Aorta (tissue), 5 donors: Measurements from ENCODE around the gene ACTL7A. TPM values are rescaled to one million over a fixed set of nuclear protein-coding genes. Genes with fewer than 3 reads are reported as not detected.
A peak's percentile ranks its signal among the peaks of the same experiment; 100 is the strongest.
"Not testable (repeated sequence)": the region's sequence is repeated elsewhere in the genome, so short reads cannot be mapped to it uniquely, and the experiment has no call there.

Experiments
- ATAC-seq: fragments of 200-7000 bp; cut with Tn5 transposase; one replicate; pipeline ENCODE4 v1.9.1; 2022; ENCODE audit warnings: moderate library complexity; ENCODE audit not compliant: low FRiP score
- DNase-seq, 2 donors: peaks; one replicate each; pipeline ENCODE4 v3.0.0-alpha.2; 2020
- H3K27ac ChIP-seq, 2 donors: one replicate each; pipeline ENCODE4 v1.5.1; 2013; ENCODE audit warnings: low read length in 2 of 2, mild to moderate bottlenecking in 2 of 2, moderate library complexity in 2 of 2, control low read depth in 1 of 2, inconsistent platforms in 1 of 2, low read depth in 1 of 2
- H3K27me3 ChIP-seq, 2 donors: one replicate each; pipeline ENCODE4 v1.6.1; 2013; ENCODE audit warnings: control low read depth in 1 of 2, low read length in 1 of 2, mild to moderate bottlenecking in 1 of 2, moderate library complexity in 1 of 2; ENCODE audit not compliant: insufficient read depth in 2 of 2, control insufficient read depth in 1 of 2
- H3K36me3 ChIP-seq, 2 donors: one replicate each; pipeline ENCODE4 v1.6.1; 2013; ENCODE audit warnings: control low read depth in 1 of 2, low read length in 1 of 2, mild to moderate bottlenecking in 1 of 2; ENCODE audit not compliant: insufficient read depth in 2 of 2, control insufficient read depth in 1 of 2
- H3K4me1 ChIP-seq, 2 donors: one replicate each; pipeline ENCODE4 v1.6.1; 2013; ENCODE audit warnings: low read length in 2 of 2, control low read depth in 1 of 2, mild to moderate bottlenecking in 1 of 2, moderate library complexity in 1 of 2; ENCODE audit not compliant: insufficient read depth in 2 of 2, control insufficient read depth in 1 of 2
- H3K4me3 ChIP-seq, 2 donors: one replicate each; pipeline ENCODE4 v1.5.1; 2013; ENCODE audit warnings: low read length in 2 of 2, control low read depth in 1 of 2, mild to moderate bottlenecking in 1 of 2
- H3K9me3 ChIP-seq: one replicate; pipeline ENCODE4 v1.6.1; 2013; ENCODE audit warnings: mild to moderate bottlenecking, low read length; ENCODE audit not compliant: control insufficient read depth
- whole genome bisulfite sequencing, 2 donors: extraction: QIAGEN DNeasy Blood & Tissue Kit; methylation state at CpG; one replicate each; pipeline ENCODE4 v1.1.7; 2013; 5-methylcytosine and 5-hydroxymethylcytosine counted together
- intact Hi-C, 2 donors: fragments of 100-400 bp; cut with DNase I; formaldehyde crosslinking; loops; one replicate each; pipeline versions ENCODE4 v1.14.2 to v1.15.0; 2022
- polyA plus RNA-seq, 2 donors: library from polyadenylated mRNA; stranded (reverse); fragments of 200-250 nt; gene quantifications; one replicate each; pipeline ENCODE4 v1.2.3, GENCODE V29; 2013
- total RNA-seq, 2 donors: library from RNA; stranded (reverse); fragmentation: NEBNext Ultra II Directional; extraction: Animal tissue kit (Norgen Biotek cat#: 25700); gene quantifications; one replicate each; pipeline ENCODE4 v1.2.1, GENCODE V29; 2021
- donor health status: healthy with polysubstance abuse.
- donor health status: Bipolar disorder and iron deficiency.
- donor health status: DM: no; HTN: no; CAD: no.
- donor health status: DM: no; HTN: no; CAD: no.
- donor health status: DM: yes; HTN: yes; CAD: no.

Gene ACTL7A
- total and polyA plus RNA-seq, 4 donors, result not detected

DNA sequence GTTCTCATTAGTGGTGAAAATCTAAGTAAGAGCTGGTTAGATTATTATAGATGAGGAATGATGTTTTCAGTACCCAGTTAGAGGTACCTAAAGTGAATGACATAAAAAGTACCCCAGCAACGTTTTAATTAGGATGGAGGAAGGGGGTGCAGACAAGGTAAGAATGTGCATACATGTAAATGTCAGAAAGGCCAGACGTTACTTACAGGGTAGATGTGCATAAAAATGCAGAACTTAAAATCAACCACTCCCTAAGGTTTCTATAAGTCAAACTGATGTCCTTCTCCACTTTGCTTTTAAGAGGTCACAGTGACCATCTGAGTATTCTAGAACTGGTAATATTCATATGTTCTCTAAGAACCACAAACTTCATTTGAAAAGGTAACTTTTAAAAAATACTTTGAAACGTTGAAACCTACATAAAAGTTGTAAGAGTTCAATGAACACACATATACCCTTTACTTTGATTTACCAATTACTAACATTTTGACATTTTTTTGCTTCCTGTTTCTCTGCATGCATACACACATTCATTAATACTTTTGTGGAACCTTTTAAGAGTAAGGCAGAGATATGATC, 18.8 kb downstream of the ACTL7A start:
- Histone ChIP-seq H3K9me3 (no peaks in the 10 kb centered on the region), H3K27me3 (no peaks in the 10 kb centered on the region), H3K4me1 (peaks cover 0 to 2% of the 10 kb centered on the region in 2 donors), H3K36me3 (peaks cover 8 to 10% of the 10 kb centered on the region in 2 donors), H3K27ac (no peak overlapping the region), H3K4me3 (no peak overlapping the region)
- 65 to 81% methylated on average over 3 of the region's 3 CpGs for WGBS, 2 donors
- intact Hi-C loops, result no loop called here
- ATAC-seq (no peak), DNase-seq (no peak)

DNA sequence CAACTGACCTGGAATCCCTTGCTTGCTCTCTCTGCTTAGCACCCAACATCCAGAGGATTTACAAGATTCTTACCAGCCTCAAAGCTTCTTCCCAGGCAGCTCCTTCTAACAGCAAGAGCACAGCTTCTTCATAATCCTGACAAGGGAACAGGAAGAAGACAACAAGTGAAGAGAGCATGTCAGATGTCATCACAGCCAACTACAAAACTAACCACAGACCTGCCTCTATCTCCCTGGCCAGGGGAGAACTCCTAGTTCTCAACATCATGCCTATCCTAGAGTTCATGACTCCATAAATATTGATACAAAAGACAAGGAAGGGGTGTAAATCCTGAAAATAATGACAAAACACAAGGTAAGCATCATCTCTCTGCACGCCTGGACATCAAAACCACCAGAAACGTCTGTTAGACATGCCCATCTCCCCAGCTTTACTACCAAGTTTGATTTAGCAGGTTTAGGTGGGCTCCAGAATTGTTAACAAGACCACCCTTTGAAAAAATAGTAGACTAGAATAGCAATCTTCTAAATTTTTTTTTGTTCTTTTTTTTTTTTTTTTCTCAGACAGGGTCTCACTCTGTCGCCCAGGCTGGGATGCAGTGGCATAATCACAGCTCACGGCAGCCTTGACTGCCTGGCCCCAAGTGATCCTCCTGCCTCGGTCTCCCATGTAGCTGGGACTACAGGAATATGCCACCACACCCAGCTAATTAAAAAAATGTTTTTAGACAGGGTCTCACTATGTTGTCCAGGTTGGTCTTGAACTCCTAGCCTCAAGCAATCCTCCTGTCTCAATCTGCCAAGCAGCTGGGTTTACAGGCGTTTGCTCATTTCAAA, 20.2 kb downstream of the ACTL7A start:
- no peak overlapping the region for H3K4me3 ChIP-seq
- DNase-seq (no peak), ATAC-seq (no peak)
- intact Hi-C loops, result no loop called here
- no peaks in the 10 kb centered on the region for H3K27me3 ChIP-seq
- no peaks in the 10 kb centered on the region for H3K9me3 ChIP-seq
- H3K36me3 ChIP-seq, result peaks cover 6 to 8% of the 10 kb centered on the region in 2 donors
- WGBS, 2 donors, result 94 to 95% methylated on average over 6 of the region's 6 CpGs
- H3K27ac ChIP-seq, result no peak overlapping the region
- peaks cover 0 to 2% of the 10 kb centered on the region in 2 donors for H3K4me1 ChIP-seq

DNA sequence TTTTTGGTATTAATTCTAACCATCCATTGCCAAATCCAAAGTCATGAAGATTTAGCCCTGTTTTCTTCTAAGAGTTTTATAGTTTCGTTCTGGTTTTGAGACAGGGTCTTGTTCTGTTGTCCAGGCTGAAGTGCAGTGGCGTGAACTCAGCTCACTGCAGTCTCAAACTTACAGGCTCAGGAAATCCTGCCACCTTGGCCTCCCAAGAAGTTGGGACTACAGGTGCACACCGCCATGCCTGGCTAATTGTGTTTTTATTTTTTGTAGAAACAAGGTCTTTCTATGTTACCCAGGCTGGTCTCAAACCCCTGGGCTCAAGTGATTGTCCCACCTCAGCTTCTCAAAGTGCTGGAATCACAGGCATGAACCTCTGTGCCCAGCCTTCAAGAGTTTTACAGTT, 21.0 kb downstream of the ACTL7A start:
- ATAC-seq, result no peak
- H3K27me3 ChIP-seq, result no peaks in the 10 kb centered on the region
- no peak for DNase-seq
- peaks cover 7 to 9% of the 10 kb centered on the region in 2 donors for H3K36me3 ChIP-seq
- peaks cover 0 to 2% of the 10 kb centered on the region in 2 donors for H3K4me1 ChIP-seq
- intact Hi-C loops, result no loop called here
- H3K9me3 ChIP-seq, result no peaks in the 10 kb centered on the region
- WGBS, 2 donors, result 97 to 99% methylated on average over 3 of the region's 3 CpGs
- no peak overlapping the region for H3K27ac ChIP-seq
- H3K4me3 ChIP-seq, result no peak overlapping the region

DNA sequence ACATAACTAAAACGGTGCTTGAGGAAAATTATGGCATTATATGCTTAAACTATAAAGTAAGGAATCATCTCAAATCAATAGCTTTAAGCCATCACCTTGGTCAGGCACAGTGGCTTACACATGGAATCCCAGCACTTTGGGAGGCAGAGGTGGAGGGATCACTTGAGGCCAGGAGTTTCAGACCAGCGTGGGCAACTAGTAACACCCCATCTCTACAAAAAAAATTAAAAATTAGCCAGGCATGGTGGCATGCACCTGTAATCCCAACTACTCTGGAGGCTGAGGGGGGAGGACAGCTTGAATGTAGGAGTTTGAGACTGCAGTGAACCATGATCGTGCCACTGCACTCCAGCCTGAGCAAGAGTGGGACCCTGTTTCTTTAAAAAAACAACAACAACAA, 22.6 kb downstream of the ACTL7A start:
- Histone ChIP-seq H3K27me3 (no peaks in the 10 kb centered on the region), H3K4me1 (peaks cover 0 to 2% of the 10 kb centered on the region in 2 donors), H3K9me3 (no peaks in the 10 kb centered on the region), H3K36me3 (peaks cover 4 to 5% of the 10 kb centered on the region in 2 donors), H3K27ac (no peak overlapping the region), H3K4me3 (no peak overlapping the region)
- 89 to 90% methylated on average over 3 of the region's 3 CpGs for WGBS, 2 donors
- intact Hi-C loops, result no loop called here
- DNase-seq, result no peak
- no peak for ATAC-seq

DNA sequence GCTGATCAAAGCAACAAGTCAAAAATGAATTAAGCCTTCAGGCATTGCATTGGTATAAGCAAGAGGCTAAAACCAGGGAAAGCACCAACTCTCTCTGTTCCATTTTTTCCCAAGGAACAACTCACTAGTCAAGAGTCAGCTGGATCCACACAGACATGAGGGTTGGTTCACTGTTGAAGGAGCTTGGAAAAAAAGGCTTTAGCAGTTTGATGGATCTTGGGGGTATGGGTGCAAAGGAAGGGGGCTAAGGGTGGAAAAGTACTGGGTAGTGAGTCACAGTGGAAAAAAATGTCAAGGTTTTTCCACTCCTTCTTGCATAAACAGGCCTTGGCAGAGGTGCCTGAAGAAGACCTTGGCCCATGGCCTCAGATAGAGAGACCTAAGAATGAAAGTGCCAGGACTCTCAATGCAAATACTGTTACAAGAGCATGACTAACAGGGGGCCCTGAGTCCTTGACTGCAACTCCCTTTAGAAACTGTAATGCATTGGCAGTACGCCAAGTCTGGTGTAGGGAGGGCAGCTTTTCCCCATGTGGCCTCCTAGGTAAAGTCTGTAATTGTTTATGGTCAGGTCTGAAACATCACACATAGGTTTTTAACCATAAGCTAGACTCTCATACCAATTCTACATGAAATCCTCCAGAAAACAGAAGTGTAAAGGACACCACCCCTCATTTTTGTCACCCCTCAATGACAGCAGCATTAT, 23.7 kb downstream of the ACTL7A start:
- Histone ChIP-seq H3K4me1 (peaks cover 0 to 2% of the 10 kb centered on the region in 2 donors), H3K4me3 (no peak overlapping the region), H3K27me3 (no peaks in the 10 kb centered on the region), H3K27ac (peak overlapping the region in 1 of 2 donors; percentile 40), H3K36me3 (peaks cover 4% of the 10 kb centered on the region in 2 donors), H3K9me3 (no peaks in the 10 kb centered on the region)
- intact Hi-C loops, result no loop called here
- no peak for ATAC-seq
- WGBS, 2 donors, result 38% methylated on average over 1 of the region's 1 CpG
- no peak for DNase-seq

DNA sequence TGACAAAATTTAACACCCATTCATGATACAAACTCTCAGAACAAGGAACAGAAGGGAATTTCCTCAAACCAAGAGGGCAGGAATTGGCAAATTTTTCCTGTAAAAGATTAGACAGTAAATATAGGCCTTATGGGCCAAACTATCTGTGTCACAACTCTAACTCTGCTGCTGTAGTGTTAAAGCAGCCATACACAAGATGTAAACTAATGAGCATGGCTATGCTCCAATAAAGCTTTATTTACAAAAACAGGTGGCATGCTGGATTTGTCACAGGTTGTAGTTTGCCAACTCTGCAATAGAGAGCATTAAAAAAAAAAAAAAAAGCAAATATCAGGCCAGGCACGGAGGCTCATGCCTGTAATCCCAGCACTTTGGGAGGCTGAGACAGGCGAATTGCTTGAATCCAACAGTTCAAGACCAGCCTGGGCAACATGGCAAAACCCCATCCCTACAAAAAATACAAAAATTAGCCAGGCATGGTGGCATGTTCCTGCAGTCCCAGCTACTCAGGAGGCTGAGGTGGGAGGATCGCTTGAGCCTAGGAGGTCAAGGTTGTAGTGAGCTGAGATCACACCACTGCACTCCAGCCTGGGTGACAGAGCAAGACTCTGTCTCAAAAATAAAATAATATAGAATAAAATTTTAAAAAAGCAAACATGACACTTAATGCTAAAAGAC, 24.7 kb downstream of the ACTL7A start:
- 76 to 88% methylated on average over 3 of the region's 3 CpGs for WGBS, 2 donors
- H3K9me3 ChIP-seq, intact Hi-C loops, H3K27me3 ChIP-seq, H3K36me3 ChIP-seq, H3K4me1 ChIP-seq, ATAC-seq, H3K27ac ChIP-seq, H3K4me3 ChIP-seq, DNase-seq: not testable (repeated sequence)

DNA sequence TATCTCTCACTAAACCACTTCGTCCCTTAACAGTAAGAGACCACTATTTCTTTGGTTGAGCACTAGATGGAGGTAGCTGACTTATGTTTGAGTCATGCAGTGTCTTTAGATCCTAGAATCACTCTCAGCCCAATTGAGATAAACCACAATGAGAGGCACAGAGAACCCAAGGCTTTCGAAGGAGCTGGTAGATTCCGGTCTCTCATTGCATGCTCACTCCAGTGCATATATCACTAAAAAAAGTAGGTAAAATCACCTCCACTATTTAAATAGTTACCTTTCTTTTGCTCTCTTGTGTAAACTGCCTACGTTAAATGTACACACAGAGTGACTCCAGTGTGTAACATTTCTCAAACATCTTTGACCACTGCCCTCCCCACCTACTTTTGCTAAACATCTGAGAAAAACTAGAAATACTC, 27.6 kb downstream of the ACTL7A start:
- Histone ChIP-seq H3K36me3 (peaks cover 11 to 13% of the 10 kb centered on the region in 2 donors), H3K4me1 (peaks cover 0 to 2% of the 10 kb centered on the region in 2 donors), H3K27ac (no peak overlapping the region), H3K4me3 (no peak overlapping the region), H3K27me3 (no peaks in the 10 kb centered on the region), H3K9me3 (no peaks in the 10 kb centered on the region)
- WGBS, 2 donors, result 73 to 76% methylated on average over 4 of the region's 4 CpGs
- ATAC-seq, result no peak
- DNase-seq, result no peak
- intact Hi-C loops, result no loop called here

DNA sequence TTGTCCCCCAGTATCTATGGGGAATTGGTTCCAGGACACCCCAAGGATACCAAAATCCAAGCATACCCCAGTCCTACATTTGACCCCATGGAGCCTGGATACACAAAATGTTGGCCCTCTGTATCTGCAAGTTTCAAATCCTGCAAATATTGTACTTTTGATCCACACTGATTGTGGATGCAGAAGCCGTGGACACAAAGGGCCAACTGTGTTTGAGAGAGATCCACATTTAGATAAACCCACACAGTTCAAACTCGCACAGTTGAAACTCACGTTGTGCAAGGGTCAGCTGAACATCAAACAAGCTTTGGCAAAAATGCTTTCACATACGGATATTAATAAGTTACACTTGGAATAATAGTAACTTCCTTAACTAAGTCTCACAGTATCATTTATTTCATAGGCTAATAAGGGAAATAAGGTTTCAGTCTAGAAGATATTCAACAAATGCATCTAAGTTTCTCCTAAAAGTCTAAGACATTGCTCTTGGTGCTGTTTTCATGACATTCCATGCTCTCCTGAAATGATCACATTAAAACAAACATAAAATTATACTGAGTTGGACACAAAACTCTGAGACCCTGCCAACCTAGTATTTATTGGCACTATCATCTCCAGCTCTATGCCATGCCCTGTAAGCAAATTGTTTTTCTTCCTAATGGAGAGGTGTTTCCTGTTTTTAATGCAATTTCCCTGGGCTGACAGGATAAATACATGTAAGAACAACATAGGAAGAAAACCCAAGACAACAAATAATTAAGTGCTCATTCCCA, 32.3 kb downstream of the ACTL7A start:
- DNase-seq (no peak), ATAC-seq (no peak)
- Histone ChIP-seq H3K27me3 (no peaks in the 10 kb centered on the region), H3K36me3 (peaks cover 18 to 19% of the 10 kb centered on the region in 2 donors), H3K4me1 (no peaks in the 10 kb centered on the region), H3K27ac (no peak overlapping the region), H3K9me3 (no peaks in the 10 kb centered on the region), H3K4me3 (no peak overlapping the region)
- intact Hi-C loops, result no loop called here
- 81 to 82% methylated on average over 4 of the region's 4 CpGs for WGBS, 2 donors
